Metanephros (tissue), 2 donors: ENCODE data around the gene F5. TPM values are rescaled to one million over a fixed set of nuclear protein-coding genes. Genes with fewer than 3 reads are reported as not detected.

Source experiments
- small RNA-seq: library from RNA; depleted of rRNA; stranded (forward); fragments of <200 nt; gene quantifications from one replicate; pipeline ENCODE3, GENCODE V24; 2014; ENCODE audit warnings: low replicate concordance
- total RNA-seq: library from RNA; depleted of rRNA; stranded (reverse); fragments of >200 nt; gene quantifications from one replicate; pipeline ENCODE4 v1.2.3, GENCODE V29; 2014

Gene F5
- total RNA-seq, result 3.0 TPM

DNA sequence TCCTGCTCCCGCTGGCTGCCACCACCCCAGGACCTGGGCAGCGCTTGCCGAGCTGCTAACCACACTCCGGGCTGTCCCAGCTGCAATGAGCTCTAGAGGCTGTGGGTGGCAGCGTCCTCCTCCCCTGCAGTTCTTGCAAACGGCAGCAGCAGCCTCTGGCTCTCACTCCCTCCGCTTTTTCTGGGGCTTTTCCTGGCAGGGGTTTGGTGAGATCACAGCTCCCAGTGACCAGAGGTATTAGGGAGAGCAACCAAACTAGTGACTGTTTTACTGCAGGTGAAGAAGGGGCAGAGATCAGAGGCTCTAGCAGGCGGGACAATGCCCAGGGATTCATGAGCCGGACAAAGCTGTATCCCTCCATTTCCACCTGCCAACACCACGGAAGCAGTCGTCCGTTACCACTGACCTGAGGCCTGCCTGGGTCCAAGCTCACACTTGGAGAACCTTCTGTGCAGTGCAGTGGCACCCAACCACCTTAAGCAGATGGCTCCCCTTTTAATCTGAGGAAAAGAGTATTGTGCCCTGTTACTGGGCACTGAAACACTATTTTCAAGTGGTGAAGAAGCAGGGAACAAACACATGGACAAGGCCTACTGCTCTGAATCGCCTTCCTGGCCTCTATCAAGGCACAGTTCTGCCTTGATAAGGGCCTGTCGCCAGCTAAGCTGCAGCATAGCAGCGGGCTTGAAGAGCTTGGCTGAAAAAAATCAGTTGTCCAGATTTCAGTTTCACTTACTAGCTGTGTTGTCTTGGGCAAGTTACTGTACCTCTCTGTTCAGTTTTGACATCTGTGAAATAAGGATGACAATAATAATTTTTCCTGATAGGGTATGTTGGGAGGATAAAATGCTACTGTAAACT is at the start of gene F5:
Gene F5, minus strand, starts transcription at position 87 of the 861 bp plus-strand sequence. CDS start 95 bp downstream, outside the sequence.

DNA sequence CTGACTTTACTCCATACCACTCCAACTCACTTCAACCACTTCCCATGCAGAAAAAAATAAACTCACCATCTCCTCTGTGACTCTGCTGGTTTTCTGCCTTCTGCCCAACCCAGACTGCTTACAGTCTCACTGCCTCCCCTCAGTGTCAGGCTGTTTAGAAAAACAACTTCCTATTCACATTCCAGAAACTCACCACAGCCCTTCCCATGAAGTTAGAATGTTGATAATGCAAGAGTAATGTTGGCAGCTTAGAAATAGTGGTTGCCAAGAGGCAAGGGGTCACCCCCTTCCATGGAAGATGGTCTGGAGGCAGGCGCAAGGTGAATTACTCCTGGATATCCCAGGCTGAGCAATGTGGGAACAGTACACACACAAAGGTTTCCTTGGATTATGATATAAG is 43.7 kb upstream of the F5 start, which contains the start of gene SELP:
Gene SELP, minus strand, starts transcription at position 119 of the 400 bp plus-strand sequence. Its CDS starts 50 bp downstream, at position 69.

GRCh38 chr1:169485431-169486280 is 100.6 kb downstream of the F5 start, which contains the start of gene SLC19A2:
Gene SLC19A2, minus strand, starts transcription at chr1:169485944. Its CDS starts 178 bp downstream, at chr1:169485766.

Small RNA genes within 50 kb of the gene (small RNA-seq; reads per million reads assigned to genes)
- not detected for gene AL021068.2

Other genes with a start within 250 kb of the F5 start
- gene NME7, start 218.7 kb downstream of the F5 start, total RNA-seq, result 27.9 TPM
- gene BLZF1, start 218.3 kb downstream of the F5 start, total RNA-seq, result 16.7 TPM
- 1.5 TPM for gene CCDC181, start 159.0 kb downstream of the F5 start, total RNA-seq
- gene SLC19A2, start 100.5 kb downstream of the F5 start, total RNA-seq, result 26.4 TPM
- gene SELP, start 43.6 kb upstream of the F5 start, total RNA-seq, result 6.8 TPM
- gene SELL, start 125.1 kb upstream of the F5 start, total RNA-seq, result 11.6 TPM
- 10.3 TPM for gene SELE, start 147.6 kb upstream of the F5 start, total RNA-seq
- gene METTL18, start 208.4 kb upstream of the F5 start, total RNA-seq, result 7.3 TPM